HG03097 (cell line): ENCODE data around the gene KIAA1671.
"Not testable (repeated sequence)": the region's sequence is repeated elsewhere in the genome, so short reads cannot be mapped to it uniquely, and the experiment has no call there.

ENCODE experiments used
- ATAC-seq: cut with Tn5 transposase; IDR thresholded peaks from one replicate; pipeline ENCODE4 v1.9.1; 2021; ENCODE audit not compliant: unreplicated experiment, low FRiP score

KIAA1671 gene

DNA sequence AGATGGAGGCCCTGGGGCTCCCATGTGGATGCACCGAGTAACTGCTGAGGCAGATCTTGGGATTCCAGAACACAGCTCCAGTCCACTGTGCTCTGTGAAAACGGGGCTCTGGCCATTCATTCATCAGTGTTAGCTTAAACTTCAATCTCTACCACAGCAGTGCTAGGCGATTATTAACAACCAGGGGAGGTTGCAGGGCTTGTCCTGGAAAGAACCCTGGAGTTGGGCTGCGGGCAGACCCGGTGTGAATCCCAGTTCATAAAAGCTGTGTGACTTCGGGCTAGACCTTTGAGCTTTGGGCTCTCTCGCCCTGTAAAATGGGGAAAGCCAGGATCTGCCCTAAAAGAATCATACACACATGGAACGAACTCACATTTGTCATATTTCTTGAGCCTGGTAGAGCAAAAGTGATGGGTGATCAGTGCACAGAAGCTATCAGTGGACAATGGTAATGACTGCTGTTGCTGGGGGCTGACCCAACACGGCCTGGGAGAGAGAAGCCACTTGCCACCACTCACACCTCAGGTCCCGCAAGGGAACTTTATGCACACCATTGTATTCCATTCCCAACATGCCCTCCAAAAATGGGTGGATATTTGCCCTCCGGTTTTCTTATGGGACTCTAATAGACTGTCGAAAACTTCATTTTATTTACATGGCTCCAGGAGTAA, 231.6 kb downstream of the KIAA1671 start:
- no peak for ATAC-seq

DNA sequence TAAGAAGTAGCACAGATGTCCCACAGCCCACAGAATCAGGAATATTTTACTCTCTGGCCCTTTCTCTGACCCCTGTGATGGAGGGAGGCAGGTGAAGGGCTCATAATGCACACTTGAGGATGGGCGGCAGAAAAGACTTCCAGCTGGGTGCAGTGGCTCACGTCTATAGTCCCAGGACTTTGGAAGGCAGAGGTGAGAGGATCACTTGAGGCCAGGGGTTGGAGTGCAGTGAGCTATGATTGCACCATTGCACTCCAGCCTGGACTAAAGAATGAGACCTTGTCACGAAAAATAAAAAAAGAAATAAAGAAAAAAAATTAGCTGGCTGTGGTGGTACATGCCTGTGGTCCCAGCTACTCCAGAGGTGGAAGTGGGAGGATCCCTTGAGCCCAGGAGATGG, 233.6 kb downstream of the KIAA1671 start:
- ATAC-seq: no peak

DNA sequence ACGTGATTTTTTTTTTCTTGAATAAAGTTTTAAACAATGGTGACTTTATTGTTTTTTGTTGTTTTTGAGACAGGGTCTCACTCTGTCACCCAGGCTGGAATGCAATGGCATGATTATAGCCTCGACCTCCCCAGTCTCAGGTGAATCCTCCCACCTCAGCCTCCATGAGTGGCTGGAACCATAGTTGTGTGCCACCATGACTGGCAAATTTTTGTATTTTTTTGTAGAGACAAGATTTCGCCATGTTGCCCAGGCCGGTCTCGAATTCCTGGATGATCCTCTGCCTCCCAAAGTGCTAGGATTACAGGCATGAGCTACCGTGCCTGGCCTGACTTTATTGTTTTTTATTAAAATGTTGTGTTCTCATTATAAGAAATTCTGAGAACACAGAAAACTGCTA, 235.0 kb downstream of the KIAA1671 start:
- ATAC-seq: no peak

DNA sequence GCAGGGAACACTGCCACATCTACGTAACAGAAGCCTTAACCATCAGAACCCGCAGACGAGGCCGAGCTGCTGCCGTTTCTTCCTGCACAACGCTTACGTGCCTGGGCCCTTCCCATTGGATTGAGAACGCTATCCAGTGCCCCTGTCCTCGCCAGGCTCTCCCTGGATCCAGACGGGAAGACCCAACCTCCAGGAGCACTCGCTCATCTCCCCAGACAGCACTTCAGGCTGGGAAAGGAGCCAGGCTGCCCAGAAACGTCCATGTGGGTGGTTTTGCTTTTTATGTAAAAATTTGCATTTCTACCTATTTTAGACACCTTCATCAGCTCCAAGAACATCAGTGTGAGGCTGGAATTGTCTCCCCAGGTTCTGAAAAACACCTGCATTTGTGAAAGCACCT, 239.9 kb downstream of the KIAA1671 start:
- ATAC-seq: no peak

DNA sequence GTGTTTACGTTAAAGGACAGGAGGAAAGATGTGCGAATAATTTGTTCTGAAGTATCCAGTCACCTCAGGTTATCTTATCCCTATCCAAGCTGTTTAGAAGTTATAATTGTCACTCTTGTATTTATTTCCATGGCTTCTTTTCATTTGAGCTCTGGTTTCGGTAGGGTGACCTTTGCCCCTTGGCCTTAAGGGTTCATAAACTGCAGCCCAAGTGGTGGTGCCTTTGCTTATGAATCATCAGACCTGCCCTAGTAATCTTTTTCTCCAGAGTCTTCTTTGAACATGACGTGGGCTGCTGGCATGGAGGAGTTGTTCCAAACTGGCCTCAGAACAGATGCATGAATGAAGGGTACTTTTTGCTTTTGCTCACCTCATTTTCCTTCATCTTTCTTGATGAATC, 240.6 kb downstream of the KIAA1671 start:
- ATAC-seq: no peak

DNA sequence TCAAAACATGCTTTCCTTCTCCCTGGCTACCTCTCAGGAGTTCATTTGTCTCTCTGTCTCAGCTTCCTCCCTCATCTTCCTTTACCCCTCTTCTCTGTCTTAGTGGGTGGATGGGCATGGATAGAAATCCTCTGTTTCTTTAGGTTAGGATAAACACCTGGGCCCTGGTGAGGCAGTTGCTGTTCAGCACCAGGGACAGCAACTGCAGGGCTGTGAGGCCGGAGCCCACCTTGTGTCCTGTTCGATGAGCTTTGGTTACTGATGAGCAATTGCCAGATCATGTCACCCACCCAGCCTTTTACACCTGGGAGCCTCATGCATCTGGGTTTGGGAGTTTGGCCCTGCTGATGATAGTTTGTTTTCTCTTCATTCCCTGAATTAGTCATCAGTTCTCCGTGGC, 241.0 kb downstream of the KIAA1671 start:
- no peak for ATAC-seq

DNA sequence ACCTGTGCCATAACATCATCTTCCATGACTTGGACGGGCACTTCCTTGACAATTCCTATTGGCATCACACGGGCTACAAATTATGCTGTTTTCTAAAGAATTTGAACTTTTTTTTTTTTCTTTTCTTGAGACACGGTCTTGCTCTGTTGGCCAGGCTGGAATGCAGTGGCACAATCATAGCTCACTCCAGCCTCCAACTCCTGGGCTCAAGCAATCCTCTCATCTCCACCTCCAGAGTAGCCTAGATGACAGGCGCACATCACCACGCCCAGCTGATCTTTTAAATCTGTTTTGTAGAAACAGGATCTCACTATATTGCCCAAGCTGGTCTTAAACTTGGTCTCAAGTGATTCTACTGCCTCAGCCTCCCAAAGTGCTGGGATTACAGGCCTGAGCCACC, 243.8 kb downstream of the KIAA1671 start:
- no peak for ATAC-seq

DNA sequence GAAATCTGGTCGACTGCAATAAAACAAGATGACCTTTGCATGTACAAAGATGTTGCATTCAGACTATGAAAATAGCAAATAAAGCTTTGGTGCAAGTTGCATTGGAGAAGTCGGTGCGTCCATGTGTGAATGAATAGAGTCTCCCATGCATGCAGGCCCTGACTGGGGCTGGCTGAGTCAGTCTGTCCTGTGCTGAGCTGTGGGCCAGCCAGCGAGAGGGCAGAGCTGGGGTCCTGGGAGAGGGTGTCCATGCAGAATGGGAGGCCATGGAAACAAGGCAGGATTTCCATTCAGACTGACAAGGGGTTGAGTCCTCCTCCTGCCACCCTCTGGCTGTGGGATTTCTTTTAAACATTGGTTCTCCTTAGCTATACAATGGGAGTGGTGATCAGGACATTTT, 244.8 kb downstream of the KIAA1671 start:
- no peak for ATAC-seq

DNA sequence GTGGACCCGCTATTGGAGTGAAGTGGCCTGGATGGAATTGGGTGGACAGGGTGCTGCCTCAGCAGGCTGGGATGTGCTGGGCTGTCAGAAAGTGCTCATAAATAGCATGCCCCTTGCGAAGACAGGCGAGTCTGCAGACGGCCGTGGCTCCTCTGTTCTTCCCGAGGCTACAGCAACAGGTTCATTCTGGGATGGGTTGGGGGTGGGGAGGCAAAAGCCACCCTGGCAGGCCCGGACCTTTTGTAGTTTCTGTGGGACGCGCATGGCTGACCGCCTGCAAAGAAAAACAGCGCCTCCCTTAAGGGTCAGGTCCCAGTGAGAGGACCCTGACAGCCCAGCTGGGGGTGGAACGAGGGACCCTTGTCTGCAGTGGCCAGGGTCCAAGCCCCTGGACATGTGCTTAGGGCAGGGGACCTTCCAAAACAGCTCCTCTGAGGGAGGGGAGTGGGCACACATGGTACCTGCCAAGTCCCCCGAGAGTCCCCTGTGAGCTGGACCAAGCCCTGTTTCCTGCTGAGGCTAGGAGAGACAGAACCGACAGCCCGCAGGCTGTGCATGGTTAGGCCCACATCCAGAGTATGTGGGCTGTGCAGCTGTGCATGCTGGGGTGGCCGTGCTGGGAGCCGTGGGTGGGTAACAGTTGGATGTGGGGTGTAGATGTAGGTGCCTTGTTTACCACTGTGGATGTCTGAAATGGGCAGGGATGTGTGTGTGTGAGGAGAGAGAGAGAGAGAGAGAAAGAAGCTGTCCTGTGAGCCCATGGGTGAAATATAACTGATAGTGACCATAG, 247.4 kb downstream of the KIAA1671 start, which contains the start of gene CRYBB3:
Gene CRYBB3, plus strand, starts transcription at position 128 of the 790 bp plus-strand sequence. CDS start 1,539 bp downstream, outside the sequence.
- no peak for ATAC-seq

DNA sequence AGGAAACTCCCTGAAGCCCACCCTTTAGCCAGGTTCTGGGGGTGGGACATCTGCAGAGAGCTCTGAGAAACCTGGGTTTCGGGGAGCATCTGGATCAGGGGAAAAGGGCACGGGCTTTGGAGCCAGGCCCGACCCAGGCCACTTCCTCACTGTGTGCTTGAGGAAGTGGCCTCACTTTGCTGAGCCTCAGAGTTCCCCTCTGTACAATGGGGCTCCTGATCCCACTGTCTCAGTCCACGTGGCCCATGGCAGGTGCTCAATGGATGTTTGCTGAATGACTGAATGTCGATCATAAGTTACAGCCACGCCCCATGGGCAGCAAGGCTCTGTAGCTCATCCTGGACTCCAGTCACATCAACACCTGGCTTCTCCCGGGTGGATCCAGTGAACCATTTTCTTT, 248.5 kb downstream of the KIAA1671 start:
- no peak for ATAC-seq

DNA sequence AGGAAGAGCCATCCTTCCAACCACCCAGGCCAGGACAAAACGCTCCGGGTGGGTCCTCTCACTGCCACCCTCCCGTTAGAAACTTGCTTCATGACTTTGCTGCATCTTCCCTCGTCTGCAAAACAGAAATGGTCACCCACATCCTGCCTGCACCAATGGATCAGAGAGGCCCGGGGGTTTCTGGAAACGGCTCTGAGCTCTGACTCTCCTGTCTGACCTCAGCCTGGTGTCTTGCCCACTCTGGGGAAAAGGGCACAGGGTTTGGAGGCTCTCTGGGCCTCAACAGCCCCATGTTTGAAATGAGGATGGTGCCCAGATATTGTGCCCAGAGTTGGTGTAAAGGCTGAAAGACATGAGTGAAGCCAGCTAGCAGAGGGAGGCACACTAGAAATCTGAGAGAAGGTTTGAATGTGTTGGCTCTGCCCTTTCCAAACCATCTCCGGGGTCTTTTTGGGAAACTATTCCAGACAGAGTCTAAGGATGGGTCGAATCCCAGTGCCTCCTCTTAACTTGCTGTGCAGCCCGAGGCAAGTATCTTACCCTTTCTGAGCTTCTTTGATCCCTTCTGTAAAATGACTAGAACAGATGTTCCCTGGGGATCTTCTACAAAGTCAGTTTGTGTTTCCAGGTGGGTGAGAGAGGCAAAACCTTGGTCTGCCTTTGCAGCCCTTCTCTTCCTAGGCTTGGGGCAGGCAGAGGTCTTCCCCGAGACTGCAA, 249.2 kb downstream of the KIAA1671 start:
- no peak for ATAC-seq

DNA sequence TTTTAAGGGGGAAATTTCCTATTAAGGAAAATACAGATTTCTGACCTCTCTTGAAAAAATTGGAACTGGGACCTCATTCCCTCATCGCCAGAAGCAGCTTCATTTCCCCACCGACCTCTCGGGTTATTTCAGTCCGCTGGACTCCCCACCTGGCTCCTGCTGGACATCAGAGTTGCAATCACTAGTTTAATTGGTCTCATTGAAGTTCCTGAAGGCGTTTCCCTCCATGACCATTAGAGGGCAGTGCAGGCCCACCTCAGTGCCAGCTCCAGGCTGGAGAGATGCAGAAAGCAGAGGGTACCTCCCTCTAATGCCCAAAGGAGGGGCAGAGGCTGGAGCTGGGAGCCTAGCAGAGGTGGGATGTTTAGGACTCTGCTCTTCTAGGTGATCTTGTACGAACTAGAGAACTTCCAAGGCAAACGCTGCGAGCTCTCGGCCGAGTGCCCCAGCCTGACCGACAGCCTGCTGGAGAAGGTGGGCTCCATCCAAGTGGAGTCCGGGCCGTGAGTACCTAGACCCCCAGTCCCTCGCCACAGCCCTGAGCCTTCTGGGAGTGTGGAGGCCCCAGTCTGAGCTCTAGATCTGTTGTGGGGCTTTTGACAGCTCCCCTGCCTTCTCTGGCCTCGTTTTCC, 249.9 kb downstream of the KIAA1671 start:
- ATAC-seq: no peak

DNA sequence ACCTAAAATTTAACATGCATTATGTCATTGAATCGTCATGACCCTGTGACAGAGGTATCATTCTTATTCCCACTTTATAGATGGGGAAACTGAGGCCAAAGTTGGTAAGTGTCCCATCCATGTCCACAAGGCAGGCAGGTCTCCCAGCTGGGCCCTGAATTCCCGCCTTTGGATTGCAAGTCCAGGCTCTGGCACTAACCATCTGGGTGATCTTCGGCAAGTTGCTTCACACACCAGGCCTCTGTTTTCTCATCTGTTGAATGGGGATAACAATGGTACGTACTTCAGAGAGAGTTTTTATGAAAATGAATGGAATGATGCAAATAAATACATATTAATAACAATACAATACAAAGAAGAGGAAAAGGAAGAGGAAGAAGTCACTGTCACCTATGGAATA, 250.6 kb downstream of the KIAA1671 start:
- ATAC-seq: no peak

DNA sequence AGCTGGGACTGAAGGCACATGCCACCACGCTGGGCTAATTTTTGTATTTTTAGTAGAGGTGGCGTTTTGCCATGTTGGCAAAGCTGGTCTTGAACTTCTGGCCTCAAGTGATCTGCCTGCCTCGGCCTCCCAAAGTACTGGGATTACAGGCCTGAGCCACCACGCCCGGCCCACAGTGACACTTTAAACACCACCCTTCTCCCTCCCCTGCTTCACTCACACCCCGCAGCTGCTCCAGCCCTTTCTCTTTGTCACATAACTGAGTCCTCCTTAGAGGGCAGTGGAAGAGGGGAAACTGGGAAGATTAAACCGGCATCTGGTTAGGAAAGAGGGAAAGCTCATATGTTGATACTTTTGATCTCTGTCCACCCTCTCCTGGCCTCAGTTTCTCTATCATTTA, 252.0 kb downstream of the KIAA1671 start:
- not testable (repeated sequence) for ATAC-seq

DNA sequence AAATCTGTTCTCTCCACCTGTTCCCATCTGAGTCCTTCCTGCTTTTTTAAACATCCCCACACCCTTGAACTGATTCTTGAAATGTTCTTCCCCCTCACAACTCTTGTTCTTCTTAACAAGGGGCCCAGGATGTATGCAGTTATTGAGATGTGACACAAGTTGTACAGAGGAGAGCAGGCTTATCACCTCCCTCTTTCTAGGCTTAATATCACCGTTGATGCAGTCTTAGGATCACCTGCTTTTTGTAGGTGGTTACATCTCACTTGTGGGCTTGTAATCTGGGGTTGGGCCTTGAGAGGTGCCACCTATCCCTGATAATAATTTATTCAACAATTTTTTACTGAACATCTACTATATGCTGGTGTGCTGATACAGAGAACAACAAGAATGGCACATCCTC, 253.3 kb downstream of the KIAA1671 start:
- no peak for ATAC-seq

DNA sequence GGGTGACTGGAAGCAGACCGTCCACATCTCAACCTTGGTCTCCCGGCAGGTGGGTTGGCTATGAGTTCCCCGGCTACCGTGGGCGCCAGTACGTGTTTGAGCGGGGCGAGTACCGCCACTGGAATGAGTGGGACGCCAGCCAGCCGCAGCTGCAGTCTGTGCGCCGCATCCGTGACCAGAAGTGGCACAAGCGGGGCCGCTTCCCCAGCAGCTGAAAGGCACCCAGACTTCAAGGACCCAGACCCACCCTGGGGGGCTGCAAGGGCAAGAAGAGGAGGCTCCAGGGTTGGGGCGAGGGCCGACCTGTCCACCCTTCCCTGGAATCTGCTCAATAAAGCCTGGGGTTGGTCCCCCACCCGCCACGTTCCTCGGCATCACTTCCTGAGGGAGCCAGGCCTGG, 254.5 kb downstream of the KIAA1671 start:
- no peak for ATAC-seq

DNA sequence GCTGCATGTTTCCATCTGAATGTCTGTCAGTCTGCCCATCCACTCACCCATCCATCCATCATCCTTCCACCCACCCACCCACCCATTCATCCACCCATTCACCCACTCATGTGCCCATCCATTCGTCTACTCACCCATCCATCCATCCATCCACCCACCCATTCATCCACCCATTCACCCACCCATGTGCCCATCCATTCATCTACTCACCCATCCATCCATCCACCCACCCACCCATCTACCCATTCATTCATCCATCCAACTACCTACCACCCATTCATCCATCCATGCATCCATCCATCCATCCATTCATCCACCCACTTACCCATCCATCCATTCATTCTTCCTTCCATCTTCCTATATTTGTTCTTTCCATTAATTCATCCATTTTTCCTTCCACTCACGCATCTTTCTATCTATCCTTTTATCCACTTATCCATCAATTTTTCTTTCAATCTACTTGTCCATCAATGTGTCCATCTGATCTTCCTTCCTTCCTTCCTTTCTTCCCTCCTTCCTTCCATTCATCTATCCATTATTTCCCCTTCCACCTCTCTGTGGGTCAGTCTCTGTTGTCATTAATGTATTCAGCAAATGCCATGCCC, 255.1 kb downstream of the KIAA1671 start:
- ATAC-seq: no peak

DNA sequence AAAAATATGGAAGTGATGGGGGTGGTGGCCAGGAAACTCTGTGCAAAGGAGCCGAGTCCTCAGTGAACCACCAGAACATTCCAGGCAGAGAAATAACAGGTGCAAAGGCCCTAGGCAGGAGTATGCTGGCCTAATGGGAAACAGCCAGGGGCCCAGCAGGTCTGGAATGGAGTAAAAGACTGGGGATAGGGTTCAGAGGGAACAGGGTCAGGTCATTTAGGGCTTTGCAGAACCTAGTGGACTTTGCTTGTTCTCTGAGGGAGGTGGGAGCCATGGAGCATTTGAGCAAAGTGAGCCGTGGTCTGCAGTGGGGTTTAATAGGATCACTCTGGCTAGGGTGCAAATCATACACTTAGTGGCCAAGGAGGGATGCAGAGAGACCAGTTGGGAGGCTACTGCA, 255.8 kb downstream of the KIAA1671 start:
- ATAC-seq: no peak

DNA sequence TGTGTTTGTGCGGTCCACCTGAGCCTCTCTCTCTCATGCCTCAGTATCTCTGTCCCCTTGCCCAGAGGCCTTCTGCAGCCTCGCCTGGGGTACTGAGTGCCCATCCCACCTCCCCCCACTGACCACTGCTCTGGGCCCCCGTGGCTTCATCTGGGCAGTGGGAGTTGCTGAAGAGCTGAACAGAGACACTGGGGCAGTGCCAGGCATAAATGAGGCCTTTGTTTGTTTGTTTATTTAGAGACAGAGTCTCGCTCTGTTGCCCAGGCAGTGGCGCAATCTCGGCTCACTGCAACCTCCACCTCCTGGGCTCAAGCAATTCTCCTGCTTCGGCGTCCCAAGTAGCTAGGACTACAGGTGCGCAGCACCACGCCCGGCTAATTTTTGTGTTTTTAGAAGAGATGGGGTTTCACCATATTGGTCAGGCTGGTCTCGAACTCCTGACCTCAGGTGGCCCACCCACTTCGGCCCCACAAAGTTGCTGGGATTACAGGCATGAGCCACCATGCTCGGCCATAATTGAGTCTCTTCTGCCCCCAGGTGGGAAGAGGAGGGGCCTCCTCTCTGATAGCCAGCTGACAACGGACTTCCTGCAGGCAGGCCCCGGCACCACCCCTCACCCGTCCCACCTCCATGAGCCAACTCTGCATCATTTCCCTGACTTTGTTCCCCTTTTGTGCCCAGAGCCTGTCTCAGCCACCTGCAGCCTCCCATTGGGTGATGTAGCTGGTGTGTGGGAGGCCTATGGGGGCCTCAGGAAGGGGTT, 256.4 kb downstream of the KIAA1671 start:
- ATAC-seq: no peak

DNA sequence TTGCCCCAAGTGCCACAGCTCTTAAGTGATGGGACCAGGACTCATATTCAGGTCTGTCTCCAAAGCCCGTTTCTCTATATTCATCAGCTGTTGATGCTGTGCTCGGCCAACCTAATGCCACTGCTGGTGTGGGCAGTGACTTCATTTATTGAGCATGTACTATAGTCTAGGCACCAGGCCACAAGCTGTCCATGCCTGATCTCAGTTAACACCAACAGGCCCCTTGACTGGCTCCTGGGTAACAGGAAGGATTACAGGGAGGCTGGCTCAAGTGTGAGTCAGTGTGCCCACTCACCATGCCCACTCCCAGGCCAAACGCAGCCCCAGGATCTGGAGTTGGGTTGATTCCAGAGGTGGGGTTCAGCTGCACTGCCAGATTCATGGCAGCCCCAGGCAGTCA, 258.3 kb downstream of the KIAA1671 start:
- ATAC-seq: no peak
